ENCODE data around the gene WDR33. TPM values are rescaled to one million over a fixed set of nuclear protein-coding genes. Genes with fewer than 3 reads are reported as not detected.

The WDR33 gene
- total RNA-seq, 1 donor from 2014 or later: 99.7 TPM

DNA sequence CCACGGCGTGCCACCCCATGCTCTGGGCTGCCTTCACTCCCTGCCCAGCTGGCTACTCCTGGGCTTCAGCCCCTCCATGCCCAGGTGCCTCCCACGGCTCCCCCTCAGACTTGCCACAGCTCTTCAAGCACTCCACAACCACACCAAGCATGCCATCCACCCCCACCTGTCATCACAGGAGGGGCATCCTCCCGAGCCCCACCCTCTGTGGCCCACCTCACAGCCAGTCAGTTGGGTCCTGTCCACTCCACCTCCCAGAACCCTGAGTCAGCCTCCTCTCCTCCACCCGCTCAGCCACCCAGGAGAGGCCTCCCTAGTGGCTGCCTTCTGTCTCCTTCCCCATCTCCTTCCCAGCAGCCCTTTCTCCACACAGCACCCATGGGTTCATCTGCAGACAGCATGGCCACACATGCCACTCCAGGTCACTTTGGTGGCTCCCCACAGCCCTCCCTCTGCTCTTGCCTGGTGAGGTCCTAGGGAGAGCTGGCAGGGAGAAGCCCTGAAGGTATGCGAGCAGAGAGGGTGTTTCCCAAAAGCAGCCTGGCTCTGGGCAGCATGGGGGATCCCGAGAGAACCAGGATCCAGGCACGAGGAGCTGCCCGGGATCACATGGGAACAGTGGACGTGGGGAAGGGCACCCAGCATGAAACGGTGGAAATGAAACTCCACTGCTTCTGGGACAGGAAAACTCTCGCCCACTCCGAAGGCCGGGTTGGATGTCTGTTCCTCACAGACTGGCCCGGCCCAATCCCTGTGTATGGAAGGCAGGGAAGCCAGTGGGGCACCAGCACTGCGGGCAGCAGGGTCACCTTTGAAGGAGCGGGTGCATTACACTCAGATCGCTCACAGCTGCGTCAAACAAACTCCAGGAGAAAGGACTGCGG, 138.4 kb downstream of the WDR33 start:
- no peak for DNase-seq

DNA sequence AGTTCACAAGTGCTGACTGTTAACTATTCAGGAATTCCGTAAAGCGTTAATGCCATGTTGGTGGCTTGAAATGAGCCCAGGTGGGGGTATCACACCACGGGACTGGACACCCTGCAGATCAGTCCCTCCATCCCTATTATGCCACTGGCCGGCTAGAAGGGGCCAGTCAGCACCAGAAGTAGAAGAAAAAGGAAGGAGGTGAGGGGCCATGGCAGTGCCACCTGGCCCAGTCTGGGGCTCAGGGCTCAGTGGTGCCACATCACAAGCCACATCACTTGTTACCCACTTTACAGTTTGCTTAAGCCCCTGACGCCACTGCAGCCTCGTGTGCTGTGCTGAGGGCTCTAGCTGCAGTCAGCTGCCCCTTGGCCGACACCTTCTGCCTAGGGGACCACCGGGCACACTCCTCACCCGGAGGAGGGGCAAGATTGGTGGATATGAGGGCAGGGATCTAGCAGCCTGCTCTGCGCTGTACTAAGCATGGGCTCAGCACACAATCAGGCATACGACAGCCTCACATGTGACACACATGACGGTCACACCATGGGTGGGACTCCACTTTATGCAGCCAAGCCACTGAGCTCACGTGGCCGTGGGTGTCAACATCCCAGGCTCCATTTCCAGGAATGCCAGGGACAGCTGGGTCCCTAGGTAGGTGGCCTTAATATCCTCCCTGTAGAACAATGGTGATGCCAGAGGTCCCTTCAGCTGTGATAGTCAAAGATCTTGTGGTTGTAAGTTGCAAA, 139.2 kb downstream of the WDR33 start:
- no peak for DNase-seq

DNA sequence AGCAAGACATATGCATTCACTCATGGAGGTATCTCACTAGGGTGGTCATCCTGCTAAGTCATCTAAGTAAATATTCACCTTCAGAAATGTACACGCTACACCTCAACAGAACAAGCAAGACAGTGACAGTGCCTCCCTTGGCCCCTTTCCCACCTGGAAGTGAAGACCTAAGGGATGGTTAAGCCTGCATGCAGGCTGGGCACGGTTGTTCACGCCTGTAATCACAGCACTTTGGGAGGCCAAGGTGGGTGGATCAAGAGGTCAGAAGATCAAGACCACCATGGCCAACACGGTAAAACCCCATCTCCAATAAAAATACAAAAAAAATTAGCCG, 140.0 kb downstream of the WDR33 start:
- DNase-seq: no peak

DNA sequence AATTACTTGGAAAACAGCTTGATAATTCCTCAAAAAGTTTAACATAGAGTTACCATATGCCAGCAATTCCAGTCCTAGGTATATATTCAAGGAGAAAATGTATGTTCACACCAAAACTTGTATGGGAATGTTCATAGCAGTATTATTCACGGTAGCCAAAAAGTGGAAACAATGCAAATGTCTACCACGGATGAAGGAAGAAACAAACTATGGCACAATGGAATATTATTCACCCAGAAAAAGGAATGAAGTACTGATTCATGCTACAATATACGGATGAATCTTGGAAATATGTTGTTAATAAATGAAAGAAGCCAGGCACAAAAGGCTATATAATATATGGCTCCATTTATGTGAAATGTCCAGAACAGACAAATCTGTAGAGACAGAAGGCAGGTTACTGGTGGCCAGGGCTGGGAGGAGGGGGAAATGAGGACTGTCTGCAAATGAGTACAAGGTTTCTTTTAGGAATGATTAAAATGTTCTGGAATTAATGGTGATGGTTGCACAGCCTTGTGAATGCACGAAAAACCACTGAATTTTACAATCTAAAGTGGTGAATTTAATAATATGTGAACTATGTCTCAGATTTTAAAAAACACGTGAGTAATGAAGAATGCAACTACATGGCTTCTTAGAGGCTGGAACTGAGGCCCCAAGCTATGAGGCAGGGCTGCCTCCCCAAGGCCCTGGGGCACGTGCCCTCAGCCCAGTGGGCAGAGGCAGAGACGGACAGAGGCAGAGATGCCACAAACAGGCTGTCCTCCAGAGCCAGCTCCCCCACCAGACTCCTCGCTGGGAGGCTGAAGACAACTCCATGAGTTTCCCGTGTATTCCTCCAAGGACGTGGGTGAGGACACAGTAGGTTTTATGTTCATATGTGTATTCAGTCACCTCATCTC, 140.7 kb downstream of the WDR33 start:
- DNase-seq: no peak

DNA sequence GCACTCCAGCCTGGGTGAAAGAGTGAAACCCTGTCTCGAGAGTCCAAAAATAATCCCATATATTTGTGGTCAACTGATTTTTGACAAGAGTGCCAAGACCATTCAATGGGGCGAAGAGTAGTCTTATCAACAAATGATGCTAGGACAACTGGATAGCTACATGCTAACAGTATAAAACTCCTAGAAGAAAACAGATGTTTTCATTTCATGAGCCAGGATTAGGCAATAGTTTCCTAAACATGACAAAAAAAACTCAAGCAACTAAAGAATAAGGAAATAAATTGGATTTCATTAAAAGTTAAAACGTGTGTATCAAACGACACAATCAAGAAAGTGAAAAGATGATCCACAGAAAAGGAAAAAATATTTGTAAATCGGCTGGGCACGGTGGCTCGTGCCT, 141.9 kb downstream of the WDR33 start:
- DNase-seq: no peak

DNA sequence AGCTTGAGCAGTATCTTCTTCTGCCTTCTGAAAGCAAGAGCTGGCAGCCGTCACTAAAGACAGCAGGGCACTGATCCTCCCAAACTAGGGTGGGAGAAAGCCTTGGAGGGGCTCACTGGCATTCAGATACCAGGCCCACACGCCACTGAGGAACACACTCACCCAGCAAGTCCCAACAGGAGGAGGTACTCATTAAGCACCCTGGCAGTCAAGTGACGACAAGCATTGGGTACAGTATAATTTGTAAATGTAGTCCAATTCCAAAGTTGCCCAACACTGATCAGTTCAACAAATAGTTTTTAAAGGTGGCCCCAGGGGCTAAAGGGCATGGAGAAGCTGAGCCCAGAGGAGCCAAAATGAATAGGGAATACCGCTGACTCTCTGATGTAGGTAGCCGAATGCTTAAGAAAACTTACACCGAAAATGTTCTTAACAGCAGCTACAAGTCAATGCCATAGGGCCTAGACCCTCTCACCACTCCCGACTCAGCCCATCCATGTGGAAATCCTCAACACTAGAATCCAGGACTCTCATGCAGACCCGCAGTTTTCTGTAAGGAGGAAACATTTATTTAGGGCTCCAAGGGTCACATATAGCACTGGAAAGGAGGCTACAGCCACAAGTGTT, 145.6 kb downstream of the WDR33 start:
- DNase-seq: no peak

DNA sequence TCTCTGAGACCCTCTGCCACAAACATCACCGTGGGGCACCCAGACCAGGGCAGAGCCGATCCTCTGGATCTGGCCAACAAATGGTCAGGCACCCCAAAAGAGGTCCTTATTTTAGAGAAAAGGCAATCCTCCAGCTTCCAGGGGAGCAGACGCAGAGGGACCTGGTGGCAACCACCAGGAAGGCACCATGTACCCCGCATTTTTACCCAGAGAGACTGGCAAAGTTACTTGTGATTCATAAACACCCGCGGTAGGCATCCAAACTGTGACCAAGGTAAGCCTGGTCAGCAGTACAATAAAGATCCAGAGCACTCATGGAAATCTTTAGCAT, 146.1 kb downstream of the WDR33 start:
- DNase-seq: no peak

DNA sequence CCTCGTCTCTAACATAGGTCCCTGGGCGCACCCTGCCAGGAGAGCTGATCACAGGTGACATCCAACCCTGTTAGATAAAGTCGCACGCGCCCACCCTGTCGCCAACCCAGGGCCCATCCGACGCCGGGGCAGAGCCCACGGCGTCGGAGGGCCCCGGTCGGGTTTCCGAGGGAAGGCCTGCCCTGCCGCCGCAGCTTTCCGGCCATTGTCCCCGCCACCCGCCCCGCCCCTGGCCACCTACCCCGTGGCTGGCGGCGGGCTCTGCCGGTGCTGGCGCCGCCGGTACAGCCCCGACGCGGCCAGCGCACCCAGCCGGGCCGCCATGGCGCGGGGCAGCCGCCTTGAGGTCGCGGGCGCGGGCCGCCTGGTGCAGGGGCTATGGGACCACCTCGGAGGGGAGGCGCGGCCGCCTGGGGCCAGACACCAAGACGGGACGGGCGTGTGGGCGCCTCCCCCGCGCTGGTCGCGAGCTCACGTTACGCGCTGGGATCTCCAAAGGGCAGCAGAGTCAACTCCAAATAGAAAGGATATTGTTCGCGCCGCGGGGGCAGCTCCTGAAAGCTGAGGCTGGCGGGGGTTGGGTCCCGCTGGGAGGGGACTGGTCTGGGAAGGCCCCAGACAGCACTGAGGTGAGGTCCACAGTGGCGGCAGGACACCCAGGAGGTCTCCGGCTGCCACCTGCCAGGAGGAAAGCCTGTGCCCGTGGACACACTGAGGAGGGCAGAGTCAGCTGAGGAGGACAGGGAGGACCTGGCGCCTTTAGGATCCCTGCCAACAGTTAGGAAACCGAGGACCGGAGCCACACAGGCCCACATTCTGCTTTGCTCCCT, 146.7 kb downstream of the WDR33 start:
- no peak for DNase-seq

DNA sequence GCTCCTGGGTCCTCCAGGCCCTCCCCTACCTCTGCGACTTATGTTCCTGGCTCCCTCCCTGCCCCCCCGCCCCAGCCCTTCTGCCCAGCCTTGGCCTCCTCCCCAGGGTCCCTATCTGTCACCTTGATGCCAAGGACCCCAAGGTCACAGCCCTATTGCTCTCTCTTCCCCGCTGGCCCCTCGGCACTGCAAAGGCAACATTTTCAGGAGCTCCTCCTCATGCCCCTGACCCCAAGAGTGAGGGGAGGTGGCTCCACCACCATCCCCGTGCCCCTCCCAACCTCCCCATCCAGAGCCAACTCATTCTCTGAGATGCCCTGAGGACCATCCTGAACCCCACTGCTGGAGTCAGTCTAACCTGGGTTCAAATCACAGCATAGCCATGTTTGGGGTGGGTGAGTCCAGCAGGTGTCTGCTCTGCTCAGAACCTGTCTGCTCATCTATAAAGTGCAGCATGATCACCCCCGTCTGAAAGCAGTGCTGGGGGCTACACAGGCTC, 147.4 kb downstream of the WDR33 start:
- no peak for DNase-seq

DNA sequence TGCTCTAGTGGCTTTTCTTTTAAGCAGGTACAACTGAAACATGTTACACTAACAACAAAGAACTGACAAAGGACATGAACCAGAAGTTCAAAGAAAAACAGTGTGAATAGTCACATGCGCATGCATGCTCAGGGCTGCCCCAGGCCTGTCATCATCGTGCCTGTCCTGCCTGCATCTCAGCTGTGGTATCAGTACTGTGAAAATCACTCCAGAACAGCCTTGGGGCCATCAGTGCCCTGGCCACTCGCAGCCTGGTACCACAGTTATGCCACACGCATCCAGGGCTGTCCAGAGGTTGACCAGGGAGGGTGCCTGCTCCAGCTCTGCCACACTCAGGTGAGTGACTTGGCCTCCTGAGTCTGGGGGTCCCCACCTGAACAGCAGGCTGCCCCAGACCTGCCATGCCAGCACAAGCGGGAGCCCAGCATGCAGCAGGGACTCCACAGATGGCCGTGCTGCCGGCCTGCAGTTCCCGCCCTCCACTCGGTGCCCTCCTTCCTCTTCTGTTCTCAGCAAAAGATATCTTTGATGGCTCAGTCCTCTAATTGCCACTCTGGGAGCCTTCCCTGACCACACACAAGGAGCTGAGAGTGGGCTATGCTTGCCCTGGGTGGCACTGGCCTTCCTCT, 147.9 kb downstream of the WDR33 start:
- DNase-seq: no peak

DNA sequence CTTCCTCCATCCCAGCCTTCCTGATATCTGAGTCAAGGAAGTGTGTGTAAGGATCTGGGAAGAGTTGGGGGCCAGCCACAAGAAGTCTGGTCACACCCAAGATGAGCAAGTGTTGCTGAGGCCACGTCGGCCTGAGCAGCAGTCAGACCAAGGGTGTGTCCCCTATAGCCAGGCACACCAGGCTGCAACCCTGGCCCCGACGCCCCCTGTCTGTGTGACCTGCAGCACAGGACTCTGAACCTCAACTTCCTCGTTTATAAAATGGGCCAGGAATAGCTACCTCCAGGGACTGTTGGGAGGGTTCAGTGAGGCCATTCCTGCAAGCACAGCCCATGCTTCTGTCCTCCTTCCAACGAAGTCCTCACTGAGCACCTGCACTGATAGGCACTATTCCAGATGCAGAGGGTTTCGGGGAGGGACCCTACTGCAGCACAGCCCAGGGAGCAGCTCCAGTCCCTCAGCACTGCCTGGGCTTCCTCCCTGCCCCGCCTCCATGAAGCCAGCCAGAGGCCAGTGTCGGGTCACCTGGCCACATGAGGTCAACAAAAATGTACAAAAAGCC, 148.9 kb downstream of the WDR33 start:
- DNase-seq: no peak

DNA sequence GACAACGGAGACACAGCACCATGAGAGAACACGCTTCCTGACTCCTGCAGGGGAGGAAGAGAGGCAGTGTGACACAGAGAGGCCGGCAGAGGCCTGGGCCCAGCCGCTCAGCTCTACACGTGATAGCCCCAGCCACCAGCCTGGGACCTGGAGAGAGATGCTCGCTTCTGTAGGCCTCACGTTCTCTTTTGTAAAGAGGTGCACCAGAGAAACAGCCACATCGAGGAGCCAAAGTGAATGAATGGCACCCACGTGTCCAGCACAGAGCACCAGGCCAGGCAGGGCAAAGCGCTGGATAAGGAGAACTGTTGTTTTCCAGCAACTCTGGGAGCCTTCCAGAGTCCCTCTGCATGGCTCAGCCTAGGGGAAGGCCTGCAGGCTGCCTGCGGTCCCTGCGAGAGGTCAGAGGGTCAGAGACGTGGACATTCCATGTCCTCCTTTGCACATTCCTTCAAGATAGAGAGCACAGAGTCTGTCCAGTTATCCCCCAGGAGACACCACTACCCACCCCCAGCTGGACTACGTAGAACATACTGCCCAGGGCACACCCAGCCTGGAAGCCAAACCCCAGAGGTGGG, 149.8 kb downstream of the WDR33 start:
- DNase-seq: no peak

DNA sequence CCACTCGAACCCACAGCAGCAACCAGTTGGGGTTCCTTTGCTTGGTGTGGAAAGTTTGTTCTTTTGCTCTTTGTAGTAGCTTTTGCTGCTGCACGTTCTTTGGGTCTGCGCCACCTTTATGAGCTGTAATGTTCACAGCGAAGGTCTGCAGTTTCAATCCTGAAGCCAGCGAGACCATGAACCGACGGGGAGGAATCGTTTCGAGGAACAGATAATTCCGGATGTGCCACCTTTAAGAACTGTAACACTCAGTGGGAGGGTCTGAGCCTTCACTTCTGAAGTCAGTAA, 150.7 kb downstream of the WDR33 start:
- DNase-seq: no peak

DNA sequence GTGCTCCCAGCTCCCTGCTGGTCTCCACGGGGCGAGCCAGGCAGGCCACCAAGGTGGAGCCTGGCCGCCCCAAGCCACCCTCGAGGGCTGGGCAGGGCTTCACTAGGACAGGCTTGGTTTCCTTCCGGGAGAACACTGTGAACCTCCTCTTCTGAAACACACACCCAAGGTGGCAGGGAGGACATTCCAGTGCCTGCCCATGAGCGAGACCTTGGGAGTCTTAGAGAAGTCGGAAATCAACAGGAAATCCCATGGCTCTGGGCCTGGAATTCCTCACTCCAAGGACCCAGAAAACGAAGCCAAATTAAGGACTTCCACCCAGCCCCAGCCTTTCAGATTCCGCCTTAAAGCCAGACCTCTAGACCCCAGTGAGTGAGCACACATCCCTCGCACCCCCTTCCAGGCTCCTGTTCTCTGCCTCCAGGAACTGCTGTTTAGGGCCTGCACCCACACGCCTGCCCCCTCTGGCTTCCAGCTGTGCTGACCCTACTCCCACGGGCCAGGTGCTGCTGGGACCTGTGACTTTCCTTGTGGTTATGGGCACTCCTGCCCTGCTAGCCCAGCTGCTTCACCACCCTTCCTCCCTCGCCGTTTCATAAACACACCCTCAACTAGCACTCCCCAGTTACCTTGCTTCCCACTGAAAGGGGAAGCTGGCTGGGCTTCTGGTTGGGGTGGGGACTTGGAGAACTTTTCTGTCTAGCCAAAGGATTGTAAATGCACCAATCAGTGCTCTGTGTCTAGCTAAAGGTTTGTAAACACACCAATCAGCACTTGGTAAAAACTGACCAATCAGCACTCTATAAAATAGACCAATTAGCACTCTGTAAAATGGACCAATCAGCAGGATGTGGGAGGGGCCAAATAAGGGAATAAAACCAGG, 151.3 kb downstream of the WDR33 start:
- no peak for DNase-seq

DNA sequence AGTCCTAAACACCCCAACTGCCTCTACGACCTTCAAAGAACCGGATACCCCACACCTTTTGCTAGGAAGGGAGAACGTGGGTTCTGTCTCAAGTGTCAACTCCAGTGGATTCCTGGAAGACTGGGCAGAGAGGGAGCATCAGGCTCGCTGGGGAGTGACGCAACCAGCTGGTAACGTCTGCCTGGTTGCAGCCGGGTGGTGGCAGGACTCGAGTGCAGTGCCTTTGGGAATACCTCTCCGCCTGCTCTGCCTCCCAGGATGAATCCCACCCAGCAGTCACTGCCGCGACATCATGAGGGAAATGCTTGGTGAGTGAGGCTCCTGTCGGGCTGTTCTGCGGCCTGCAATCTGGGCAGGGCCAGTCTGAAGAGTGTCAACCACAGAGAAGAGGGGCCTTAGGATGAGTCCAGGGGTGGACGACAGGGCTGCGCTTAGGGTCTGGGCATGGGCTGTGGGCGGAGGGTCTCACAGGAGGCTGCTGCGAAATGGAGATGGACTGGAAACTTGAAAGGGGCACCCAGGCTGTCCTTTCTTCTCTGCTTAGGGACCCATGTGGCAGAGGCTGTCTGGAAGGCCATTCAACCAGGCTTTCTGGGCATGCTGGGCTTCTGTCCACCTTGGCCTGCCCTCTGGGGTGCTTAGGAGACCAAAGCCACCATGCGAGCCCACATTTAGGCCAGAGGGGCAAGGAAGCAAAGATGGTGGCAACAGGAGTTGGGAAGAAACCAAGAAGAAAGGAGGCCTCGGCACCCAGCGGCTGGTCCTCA, 152.1 kb downstream of the WDR33 start:
- DNase-seq: no peak

DNA sequence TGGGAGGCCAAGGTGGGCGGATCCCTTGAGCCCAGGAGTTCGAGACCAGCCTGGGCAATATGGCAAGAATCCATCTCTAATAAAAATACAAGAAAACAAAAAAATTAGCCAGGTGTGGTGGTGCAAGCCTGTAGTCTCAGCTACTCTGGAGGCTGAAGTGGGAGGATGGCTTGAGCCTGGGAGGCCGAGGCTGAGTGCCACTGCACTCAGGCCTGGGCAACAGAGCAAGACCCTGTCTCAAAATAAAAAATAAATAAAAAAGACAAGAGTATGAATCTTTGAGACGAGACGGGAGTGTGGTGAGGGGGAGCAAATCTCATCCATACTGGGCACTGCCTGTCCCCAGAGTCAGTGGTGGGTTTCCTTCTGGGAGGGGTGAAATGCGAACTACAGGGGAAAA, 152.8 kb downstream of the WDR33 start:
- DNase-seq: no peak

DNA sequence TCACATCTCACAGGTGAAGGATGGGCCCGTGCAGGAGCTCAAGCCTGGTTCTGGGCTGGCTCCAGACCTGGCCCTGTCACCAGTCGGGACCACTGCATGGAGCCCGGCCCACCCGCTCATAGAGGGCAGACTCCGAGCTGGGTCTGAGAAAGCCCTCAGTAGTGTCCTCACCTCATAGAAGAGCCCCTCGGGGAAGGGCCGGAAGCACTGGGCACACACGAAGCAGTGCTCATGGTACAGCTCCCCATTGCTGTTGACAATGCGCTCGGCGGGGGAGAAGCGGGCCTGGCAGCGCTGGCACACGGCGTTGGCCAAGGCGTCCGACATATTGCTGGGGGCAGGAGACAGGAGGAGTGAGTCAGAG, 153.8 kb downstream of the WDR33 start:
- no peak for DNase-seq

DNA sequence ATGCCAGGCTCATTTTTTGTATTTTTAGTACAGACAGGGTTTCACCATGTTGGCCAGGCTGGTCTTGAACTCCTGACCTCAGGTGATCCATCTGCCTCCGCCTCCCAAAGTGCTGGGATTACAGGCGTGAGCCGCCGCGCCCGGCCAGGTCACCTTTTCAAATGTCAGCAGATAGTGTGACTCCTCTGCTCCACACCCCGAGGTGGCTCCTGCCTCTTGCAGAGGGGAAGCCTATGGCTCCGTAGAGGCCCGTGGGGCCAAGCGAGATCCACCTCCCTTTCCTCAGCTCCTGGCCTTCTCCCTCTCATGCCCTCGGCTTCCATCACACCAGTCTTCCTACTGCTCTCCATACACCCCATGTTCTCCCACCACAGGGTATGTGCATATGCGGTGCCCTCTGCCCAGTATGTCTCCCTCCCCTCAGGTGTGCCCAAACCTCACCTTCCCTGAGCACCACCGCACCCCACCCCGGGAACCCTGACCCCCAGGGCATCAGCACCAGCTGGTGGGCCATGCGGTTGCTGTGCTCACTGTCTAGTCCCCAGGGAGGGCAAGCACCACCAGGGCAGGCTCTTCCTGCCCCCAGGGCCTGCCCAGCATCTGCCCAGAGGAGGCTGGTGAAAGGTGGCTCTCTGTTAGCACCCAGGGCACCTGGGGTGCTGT, 154.3 kb downstream of the WDR33 start:
- DNase-seq: no peak
